Measurements from ENCODE around the gene MYLK.
"Not testable (repeated sequence)": the region's sequence is repeated elsewhere in the genome, so short reads cannot be mapped to it uniquely, and the experiment has no call there.

MYLK gene

GRCh38 chr3:123884203-123884831 lies at the start of gene MYLK:
Gene MYLK (minus strand): TSS chr3:123884332. CDS start chr3:123793841, 90,491 bp downstream.
- peak; percentile 78 for DNase-seq

- no peak for DNase-seq
Measured at GRCh38 chr3:123930445-123930844, 46.3 kb upstream of the MYLK start.

- no peak for DNase-seq
Measured at GRCh38 chr3:123929325-123929724, 45.2 kb upstream of the MYLK start.

GRCh38 chr3:123926396-123926795 lies 42.3 kb upstream of the MYLK start:
- DNase-seq: no peak

- DNase-seq: no peak
Measured at GRCh38 chr3:123920868-123921267, 36.7 kb upstream of the MYLK start.

- DNase-seq: no peak
Measured at GRCh38 chr3:123920383-123920782, 36.3 kb upstream of the MYLK start.

GRCh38 chr3:123919353-123919752 lies 35.2 kb upstream of the MYLK start:
- DNase-seq: no peak

- no peak for DNase-seq
Measured at GRCh38 chr3:123914829-123915228, 30.7 kb upstream of the MYLK start.

- no peak for DNase-seq
Measured at GRCh38 chr3:123909785-123910184, 25.7 kb upstream of the MYLK start.

GRCh38 chr3:123907720-123908119 lies 23.6 kb upstream of the MYLK start:
- no peak for DNase-seq

GRCh38 chr3:123899300-123899865 lies 15.3 kb upstream of the MYLK start:
- DNase-seq: no peak

GRCh38 chr3:123893012-123893411 lies 8.9 kb upstream of the MYLK start:
- DNase-seq: no peak

- DNase-seq: no peak
Measured at GRCh38 chr3:123892195-123892594, 8.1 kb upstream of the MYLK start.

- not testable (repeated sequence) for DNase-seq
Measured at GRCh38 chr3:123890991-123891390, 6.9 kb upstream of the MYLK start.

GRCh38 chr3:123890162-123890561 lies 6.0 kb upstream of the MYLK start:
- DNase-seq: not testable (repeated sequence)

- no peak for DNase-seq
Measured at GRCh38 chr3:123884993-123885392, 861 bp upstream of the MYLK start.

GRCh38 chr3:123883701-123884202 lies 380 bp downstream of the MYLK start:
- no peak for DNase-seq

GRCh38 chr3:123883111-123883510 lies 1.0 kb downstream of the MYLK start:
- DNase-seq: no peak

GRCh38 chr3:123881771-123882170 lies 2.4 kb downstream of the MYLK start:
- no peak for DNase-seq

GRCh38 chr3:123880998-123881561 lies 3.1 kb downstream of the MYLK start:
- DNase-seq: peak; percentile 32

- DNase-seq: no peak
Measured at GRCh38 chr3:123878807-123879206, 5.3 kb downstream of the MYLK start.

GRCh38 chr3:123877965-123878364 lies 6.2 kb downstream of the MYLK start:
- no peak for DNase-seq

GRCh38 chr3:123877466-123877865 lies 6.7 kb downstream of the MYLK start:
- DNase-seq: no peak

GRCh38 chr3:123876858-123877257 lies 7.3 kb downstream of the MYLK start:
- DNase-seq: no peak

Data from inflammatory macrophage treated with lipopolysaccharide for 4 hours (primary cell).